CD4-positive, alpha-beta T cell treated with Interleukin-15 for 1 hour (primary cell): Measurements from ENCODE around the gene KRT15.
A peak's percentile ranks its signal among the peaks of the same experiment; 100 is the strongest.

ENCODE experiments used
- DNase-seq: peaks from one replicate; pipeline ENCODE4 v3.0.0-alpha.2; 2020

Gene KRT15

DNA sequence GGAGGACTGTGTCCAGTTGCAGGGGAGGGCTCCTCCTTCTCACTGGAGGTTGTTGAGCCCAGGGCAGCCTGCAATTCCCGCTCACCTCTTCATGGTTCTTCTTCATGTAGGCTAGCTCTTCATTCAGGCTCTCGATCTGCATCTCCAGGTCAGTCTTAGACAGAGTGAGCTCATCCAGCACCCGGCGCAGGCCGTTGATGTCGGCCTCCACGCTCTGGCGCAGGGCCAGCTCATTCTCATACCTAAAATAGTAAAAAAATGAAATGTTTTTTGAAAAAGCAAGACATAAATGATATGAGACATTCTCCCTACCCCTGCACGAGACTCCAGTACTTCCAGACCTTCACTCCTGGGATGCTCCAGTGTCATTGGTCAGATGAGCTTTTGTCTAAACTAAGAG lies 15.5 kb downstream of the KRT15 start:
- no peak for DNase-seq

DNA sequence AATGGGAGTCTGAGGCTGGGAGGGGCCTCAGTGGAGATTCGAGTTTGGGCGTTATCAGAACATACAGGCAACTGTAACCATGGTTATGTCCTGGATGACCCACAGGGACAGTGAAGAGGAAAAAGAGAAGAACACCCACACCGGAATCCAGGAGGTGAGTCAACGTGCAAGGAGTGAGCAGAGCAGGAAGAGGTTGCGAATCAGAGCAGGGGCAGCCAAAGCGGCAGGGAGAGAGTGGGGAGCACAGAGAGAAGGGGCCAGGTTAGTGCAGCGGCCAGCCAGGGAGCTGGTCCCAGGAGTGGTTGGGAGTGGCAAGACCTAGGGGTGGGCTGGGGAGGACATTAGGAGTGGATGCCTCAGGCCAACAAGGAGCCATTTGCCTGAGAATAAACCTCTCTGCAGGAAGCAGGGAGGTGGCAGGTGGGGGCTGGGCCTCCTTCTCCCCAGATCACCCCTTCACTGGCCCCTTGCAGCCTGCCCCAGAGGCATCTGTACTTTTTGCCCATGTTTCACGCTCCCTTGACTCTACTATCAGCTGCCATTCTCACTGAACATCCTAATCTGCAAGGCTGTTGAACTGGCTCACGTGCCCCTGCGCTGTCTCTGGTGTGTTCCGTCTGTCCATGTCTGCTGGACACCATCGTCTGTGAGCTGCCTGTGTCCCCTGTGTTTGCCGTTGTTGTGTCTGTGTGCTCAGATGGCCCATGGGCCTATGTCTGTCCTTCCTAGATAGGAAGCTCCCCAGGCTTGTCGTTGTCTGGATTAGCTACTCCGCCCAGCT lies 18.4 kb downstream of the KRT15 start:
- peak; percentile 46 for DNase-seq

DNA sequence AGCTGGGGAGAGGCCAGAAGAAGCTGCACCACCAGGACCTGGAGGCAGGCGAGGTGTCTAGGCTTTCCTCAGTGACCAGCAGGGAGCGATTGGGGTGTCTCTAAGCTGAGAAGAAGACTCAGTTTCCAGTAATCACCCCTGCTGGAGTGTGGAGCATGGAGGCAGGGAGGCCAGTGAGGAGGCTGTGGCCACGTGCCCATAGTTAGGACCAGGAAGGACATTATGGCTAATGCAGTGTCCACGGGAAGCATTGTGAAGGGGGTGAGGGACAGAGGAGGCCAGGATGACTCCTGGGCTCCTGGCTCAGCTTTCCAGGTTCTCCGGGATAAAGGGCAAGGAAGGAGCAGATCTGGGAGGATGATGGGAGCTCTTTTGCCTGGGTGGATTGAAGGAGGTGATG lies 19.0 kb downstream of the KRT15 start:
- DNase-seq, result no peak

DNA sequence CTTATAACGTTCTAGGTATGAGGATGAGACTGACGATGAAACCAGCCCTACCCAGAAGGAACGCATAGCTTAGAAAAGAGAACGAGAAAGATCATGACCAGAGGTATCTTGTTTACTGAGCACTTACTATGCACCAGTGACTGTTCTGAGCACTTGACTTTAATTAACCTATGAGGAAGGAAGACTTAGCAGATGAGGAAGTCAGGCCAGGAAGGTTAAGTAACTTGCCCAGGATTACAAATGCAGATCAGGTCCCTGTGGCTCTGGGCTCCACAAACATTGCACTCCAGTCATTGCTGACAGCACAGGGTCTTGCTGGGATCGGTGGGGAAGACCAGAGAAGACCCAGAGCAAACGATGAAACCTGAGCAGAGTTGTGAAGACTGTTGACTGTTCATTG lies 20.4 kb downstream of the KRT15 start:
- peak; percentile 36 for DNase-seq

DNA sequence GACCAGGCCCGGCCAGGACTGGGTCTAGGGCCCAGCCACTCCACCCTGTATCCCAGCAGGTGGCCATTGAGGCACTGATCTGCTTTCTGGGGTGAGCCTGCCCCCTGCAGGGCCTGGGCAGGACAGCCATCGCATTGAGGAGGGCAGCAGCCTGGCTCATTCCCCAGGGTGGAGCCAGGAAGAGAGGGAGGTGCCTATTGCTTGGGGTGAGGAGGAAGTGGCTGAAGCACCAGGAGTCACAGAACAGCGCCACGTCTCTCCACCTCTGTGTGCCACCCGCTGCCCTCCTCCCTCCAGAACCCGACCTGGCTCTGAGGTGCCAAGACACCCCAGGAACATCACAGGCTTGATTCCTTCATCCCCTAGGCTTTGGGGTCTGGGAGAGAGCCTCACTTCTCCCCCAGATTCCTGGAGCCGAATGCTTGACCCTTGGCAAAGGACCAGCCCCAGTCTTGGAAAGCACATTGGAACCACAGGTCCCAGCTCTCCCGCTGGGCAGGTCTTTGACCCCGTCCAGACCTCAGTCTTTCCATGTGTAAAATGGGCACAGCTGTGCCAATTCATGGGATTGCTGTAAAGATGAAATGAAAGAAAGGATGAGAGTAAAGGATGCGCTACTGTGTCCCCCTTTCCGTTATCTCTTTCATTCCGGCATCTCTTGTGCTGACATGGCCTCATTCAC lies 21.7 kb downstream of the KRT15 start:
- peak; percentile 78 for DNase-seq

DNA sequence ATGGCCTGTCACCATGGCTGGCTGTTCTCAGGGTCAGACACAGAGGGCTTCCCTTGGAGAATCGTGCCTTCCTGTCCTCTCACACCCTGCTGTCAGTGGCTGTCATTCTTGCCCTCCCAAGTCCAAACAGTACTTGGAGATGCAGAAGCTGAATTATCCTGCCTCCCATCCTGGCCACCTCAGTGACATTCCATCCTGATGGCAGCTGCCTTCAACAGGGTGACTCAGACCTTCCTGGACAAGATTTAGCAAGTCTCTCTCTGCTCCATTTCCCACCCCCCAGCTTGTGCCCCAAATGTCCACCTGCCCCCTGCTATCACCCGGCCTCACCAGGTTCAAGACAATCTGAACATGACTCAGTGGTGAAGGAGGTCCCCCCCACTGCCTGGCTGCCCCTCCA lies 24.2 kb downstream of the KRT15 start:
- DNase-seq, result no peak

DNA sequence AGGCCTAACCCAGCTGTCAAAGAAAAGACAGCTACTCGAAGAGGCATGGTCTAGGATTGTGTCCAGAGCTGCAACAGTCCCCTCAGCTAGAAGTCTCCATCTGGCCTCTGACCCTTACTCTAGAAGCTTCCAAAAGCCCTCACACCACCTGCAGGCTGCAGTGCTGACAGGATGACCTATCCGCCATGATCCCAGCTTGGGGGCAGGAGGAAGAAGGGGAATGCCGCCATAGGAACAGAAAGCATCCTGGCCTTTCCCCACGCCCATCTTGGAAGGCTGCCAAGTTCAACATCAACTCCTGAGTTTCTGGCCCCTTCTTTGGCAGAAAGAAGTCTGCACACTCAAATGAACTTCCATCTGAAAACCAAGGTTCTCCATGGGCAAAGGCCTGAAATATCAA lies 25.9 kb downstream of the KRT15 start:
- DNase-seq, result no peak

DNA sequence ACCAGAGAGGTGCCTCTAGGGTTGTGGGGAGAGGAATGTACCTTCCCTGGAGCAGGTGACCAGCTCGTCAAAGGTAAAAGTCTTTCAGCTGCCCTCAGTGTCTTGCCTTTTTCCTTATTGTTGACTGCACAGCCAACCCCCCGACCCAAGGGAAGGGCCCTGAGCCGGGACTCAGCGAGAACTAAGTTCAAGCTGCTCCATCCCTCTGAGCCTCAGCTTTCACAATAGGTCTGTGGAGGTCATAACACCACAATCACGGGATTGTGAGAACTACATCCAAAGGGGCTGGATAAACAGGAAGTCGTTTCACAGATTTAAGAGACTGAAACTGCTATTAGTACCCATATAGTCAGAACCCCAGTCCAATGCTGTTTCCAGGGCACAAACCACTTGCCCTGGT lies 26.3 kb downstream of the KRT15 start:
- peak; percentile 23 for DNase-seq

DNA sequence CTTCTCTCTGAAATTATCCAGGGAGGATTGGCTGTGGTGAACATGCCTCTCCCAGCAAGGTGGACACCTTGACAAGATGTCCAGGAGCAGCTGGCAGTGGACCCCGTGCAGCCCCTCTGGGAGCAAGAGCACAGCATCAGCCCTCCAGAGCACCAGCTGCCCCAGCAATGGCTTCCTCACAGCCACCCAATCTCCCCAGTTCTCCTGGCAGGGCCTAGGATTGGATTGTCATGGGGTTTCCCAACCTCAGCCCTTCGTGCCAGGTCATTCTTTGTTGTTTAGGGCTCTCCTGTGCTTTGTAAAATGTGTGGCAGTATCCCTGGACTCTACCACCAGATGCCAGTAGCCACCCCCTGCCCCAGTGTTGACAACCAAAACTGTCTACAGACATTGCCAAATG lies 27.2 kb downstream of the KRT15 start:
- no peak for DNase-seq

DNA sequence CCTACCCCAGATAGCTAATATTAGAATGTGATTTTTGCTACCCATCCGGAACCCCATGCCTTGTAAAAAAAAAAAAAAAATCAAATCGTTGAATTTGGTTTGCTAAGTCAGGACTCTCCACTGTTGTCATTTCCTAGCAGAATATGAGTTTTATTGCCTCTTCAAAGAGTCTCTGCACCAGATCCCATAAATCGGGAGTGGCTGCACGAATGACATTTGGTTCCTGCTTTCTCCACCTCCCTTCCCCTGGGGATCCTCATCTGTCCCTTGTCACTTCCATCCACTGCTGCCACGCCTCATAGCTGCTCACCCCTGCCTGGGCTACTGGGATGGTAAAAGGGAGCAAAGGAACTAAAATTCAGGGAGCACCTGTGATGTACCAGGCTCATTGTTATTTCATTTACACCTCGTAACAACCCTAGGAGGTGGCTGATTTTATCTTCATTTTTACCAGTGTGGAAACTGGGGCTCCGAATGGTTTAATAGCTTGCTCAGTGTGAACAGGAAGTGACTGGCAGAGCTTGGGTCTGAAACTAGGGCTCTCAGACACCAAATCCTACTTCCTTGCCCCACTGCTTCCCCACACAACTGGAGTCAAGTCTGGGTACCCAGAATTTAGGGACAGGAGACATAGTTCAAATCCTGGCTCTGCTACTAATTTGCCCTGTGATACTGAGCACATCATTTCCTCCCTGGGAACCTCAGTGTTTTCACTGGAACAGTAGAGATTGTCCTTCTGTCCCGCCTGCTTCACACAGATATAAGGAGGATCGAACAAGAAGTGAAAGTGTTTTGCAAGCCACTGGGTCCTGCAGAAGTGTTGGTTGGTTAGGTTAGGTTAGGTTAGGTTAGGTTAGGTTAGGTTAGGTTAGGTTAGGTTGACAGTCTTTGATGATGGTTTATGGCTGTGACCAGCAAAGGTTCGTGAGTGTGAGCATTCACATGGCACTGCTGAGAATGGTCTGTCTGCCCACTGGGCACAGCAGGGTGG lies 28.4 kb downstream of the KRT15 start:
- no peak for DNase-seq

DNA sequence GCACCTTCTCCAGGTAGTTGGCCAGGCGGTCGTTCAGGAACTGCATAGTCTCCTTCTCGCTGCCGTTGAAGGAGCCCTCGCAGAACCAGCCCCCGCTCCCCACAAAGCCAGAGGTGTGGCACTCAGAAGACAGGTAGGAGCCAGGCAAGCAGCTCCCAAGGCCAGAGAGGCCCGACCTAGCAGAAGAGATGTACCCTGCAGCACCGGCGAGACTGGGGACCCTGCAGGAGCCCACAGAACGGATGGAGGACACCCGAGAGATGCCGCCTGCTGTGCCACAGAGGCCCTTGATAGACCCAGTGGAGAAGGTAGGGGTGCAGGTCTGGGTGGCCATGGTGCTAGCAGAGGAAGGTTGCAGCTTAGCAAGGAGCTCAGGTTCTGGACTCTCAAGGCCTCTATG lies 29.2 kb downstream of the KRT15 start, which contains the start of gene KRT36:
Gene KRT36, minus strand, starts transcription at position 380 of the 400 bp plus-strand sequence. Its CDS starts 46 bp downstream, at position 334.
- no peak for DNase-seq

DNA sequence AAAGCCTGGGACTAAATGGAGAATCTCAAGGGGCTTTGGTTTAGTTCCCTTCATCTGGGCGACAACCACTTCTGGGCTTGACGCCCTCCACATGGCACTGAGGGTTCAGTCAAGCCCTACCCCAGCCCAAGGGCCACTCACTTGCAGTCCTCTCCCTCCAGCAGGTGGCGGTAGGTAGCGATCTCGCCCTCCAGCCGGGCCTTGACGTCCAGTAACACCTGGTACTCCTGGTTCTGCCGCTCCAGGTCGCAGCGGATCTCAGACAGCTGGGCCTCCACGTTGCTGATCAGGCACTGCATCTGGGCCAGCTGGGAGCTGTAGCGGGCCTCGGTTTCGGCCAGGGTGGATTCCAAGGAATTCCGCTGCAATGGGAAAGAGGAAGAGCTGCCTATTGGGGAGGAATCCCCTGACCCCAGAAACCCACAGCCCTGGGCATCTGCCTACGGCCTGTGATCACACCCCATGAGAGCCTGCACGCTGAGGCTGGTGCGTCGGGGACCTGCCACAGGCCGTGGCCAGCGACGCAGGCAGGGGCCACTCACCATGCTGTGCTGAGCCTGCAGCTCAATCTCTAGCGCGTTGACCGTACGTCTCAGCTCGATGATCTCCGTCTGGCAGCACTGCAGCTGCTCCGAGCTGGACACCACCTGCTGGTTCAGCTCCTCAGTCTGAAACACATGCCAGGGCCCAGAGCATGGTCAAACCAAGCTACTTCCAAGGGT lies 31.7 kb downstream of the KRT15 start:
- peak; percentile 33 for DNase-seq

DNA sequence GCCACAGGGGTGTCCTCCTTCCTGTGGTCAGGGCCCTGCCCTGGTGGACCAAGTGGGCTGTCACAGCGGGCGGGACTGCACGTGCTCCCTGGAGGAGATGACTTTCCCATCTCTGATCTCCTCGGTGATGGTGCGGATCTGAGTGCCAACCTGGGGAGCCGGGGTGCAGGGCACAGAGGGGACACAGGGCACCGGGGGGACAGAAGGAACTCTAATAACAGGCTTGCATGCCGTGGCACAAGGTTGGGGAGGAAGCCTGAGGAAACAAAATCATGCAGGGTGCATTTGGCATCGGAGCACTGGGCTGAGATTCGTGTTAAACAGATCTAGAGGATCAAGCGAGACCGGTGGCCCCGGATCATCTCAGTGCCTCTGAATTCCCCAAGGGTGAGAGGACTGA lies 32.4 kb downstream of the KRT15 start:
- no peak for DNase-seq

DNA sequence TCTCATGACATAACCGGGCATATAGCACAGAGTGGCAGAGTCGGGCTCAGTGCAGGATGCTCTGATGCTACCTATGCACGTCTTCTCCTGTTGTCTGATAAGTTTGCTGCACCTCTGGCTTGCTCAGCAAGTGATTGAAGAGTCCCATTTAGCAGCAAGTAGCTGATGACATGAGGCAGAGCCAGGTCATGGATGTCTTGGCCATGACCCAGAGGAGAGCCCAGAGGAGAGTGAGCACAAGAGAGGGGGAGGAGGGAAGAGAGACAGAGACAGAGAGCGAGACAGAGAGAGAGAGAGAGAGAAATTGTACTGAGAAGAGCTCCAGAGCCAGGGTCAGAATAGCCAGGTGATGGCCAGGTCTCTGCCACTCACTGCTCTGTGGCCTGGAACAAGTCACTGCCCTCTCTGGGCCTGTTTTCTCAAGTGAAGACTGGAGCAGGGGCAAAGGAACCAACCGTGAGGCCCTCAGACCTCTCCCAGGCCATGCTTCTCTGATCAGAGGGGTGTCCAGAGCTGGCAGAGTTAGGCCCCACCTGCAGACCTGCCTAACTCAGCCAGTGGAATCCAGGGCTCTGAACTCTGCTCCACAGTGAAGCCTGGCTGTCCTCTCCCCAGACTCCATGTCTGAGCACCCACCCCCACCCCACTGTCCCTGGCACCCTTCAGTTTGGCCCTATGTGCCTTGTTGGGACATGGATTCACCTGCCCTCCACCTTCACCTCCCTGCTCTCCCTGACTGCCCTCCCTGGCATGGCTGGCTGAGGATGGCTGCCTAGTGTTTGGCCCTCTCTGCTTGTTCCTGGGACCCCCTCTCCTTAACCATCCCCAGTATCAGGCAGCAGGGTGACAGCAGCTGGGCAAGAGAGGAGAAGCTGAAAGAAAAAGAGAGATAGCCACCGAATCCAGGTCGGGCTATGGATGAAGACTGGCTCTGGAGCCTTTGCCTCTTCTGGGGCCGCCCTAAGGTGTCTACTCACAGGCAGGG lies 33.5 kb downstream of the KRT15 start:
- no peak for DNase-seq

DNA sequence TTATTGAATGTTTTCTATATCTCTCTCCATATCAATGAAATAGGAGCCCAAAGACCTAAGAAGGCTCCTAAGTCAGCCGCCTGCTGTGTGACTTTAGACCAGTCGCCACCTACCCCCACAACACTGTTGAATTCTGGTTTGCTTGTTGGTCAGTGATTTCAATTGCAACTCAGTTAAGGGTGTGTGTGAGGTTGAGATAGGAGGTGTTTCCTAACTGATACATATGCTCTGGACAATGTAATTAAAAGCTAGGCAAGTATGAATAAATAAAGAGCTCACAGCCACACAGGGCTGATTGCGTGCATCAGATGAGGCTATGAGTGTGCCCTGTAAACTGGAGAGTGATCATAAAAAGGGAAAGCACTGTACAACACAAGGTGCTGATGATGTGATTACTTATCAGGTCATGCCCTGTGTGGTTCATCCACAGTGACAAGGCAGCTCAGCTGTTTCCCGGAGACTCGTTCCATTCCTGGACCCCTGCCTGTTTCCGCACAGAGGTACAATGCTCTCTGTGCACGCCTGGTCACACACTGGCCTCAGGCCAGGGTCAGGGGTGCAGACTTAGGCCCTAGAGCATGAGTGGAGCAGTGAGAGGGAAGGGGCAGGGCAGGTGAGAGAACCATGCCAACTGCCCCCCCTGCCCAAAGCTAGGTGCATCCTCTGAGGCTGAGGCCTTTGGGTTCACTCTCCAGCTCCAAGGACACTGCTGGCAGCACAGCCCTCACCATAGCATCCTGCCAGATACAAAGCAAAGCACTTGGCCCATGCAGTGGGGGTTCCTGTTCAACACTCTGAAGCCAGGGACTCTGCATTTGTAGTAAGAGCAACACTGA lies 34.5 kb downstream of the KRT15 start:
- no peak for DNase-seq

DNA sequence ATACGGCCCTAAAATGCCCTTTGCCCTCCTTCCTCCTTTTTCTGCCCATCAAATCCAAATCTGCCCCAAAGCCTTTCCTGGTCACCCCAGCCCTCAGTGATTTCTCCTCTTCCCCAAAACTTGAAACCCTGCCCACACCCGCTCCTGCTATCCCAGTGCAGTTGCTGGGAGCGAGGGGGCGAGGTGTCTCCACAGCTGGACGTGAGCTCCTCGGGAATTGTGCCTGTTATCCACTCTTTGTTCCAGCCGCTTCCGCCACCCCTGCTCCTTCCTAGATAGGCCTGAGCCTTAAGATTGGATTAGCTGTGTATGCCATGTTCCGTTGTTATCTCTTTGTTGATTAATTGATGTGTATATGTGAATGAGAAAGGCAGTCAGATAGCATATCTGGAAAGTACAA lies 35.2 kb downstream of the KRT15 start:
- no peak for DNase-seq

DNA sequence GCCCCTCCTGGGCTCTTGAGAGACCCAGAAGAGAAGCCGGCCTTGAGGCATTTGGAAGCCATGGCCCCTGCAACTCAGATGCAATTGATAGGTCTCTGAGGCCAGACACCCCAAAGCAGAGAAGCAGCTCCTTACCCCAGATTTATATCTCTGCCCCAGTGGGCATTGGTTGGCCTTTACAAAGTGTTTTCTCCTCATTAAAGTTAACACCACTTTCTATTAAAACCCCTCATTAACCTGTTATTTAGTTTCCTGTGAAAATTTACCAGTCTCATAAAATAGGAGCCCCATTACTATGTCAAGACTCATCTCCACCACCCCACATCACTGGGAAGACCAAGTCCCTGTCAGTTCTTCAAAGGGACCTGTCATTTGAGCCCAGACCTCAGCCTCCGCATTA lies 37.7 kb downstream of the KRT15 start, which contains the start of gene KRT35:
Gene KRT35, minus strand, starts transcription at position 116 of the 400 bp plus-strand sequence. Its CDS starts 54 bp downstream, at position 62.
- no peak for DNase-seq

DNA sequence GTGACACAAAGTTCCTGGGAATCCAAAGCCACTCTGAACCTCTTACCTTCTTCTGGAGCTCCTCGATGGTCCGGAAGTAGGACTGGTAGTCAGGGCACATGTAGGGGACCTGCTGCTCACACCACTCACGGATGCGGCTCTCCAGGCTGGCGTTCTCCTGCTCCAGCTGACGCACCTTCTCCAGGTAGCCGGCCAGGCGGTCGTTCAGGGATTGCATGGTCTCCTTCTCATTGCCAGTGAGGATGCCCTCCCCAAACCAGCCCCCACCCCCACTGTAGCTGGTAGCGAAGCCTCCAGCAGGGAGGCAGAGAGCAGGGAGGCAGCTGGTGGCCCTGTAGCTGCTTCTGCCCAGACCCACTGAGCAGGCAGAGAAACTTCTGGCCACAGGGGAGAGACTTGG lies 38.1 kb downstream of the KRT15 start:
- DNase-seq, result no peak

DNA sequence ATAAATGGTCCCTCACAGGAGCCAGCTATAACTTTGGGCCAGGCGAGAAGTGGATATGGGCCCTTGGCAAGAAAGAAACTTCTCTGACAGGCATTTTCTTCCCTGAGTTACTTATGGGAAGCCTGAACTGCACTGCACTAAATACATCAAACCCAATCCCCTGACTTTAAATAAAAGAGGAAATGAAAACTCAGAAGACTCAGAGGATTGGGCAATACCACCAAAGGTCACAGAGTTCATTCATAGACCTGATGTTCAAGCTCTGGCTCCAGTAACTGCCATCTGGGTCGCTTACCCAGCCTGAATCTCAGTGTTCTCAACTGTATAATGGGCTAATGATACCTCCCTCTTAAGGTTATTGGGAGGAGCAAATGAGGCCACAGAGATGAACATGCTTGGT lies 38.6 kb downstream of the KRT15 start:
- DNase-seq, result no peak

DNA sequence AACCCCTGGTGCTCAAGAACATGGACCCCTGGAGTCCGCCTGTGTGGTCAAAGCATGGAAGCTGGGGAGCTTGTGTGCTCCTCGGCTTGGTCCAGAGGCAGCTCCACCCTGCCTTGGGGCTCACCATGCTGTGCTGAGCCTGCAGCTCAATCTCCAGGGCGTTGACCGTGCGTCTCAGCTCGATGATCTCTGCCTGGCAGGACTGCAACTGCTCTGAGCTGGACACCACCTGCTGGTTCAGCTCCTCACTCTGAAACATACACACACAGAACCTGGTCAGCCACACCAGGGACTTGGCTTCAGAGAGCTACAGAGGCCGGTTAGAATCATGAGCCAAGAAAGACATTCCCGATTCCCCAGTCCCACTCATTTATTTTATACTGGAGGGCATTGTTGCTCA lies 40.5 kb downstream of the KRT15 start:
- DNase-seq, result no peak
